HepG2 (cell line): ENCODE results near the gene ADAMTS17. TPM values are rescaled to one million over a fixed set of nuclear protein-coding genes. Genes with fewer than 3 reads are reported as not detected.

ENCODE experiments used
- ATAC-seq: fragments of 200-7000 bp; cut with Tn5 transposase; 3 replicates; pipeline ENCODE4 v1.9.1; 2020; ENCODE audit warnings: mild to moderate bottlenecking, moderate library complexity
- BruUV-seq: library from RNA; stranded (reverse); fragments of 400-500 nt; replicated peaks from 2 replicates; lab custom pipeline; 2021; lab: Mats Ljungman, UMichigan
- CTCF ChIA-PET: fragments of 300-600 bp; formaldehyde crosslinking; extraction: SDS; loops from one replicate; lab custom pipeline; 2021; ENCODE audit warnings: low total read pairs, inconsistent platforms, low intra/inter-chr PET ratio; lab: Yijun Ruan, JAX
- POLR2A ChIA-PET: fragments of 350-600 bp; sonication (Branson Sonifier 250); formaldehyde crosslinking; loops from one replicate; lab custom pipeline; 2020; ENCODE audit warnings: antibody characterized with exemption, inconsistent platforms; lab: Yijun Ruan, JAX
- DNase-seq: peaks from one replicate; pipeline ENCODE4 v3.0.0-alpha.2; 2015; ENCODE audit warnings: low spot score
- FAIRE-seq: peaks from 3 replicates; lab custom pipeline; 2011; peaks lifted over from hg19 to GRCh38; lab: Jason Lieb, UNC
- H2AFZ ChIP-seq: one replicate; pipeline ENCODE4 v1.6.1; 2011; ENCODE audit warnings: low read length, inconsistent platforms
- H3K27ac ChIP-seq: fragments of 300-600 bp; 3 replicates; pipeline ENCODE4 v1.8.0; 2011; ENCODE audit warnings: mixed run types, mild to moderate bottlenecking, mixed read lengths, low read length, inconsistent platforms; ENCODE audit not compliant: insufficient read depth; ENCODE audit errors: extremely low read length
- H3K27me3 ChIP-seq, 2 experiments: fragments of 200-600 bp in 1 of 2; 2 replicates in 1 of 2; 3 replicates in 1 of 2; pipeline versions ENCODE4 v1.6.0 to v1.8.0; 2011; ENCODE audit warnings: low read length in 2 of 2, mild to moderate bottlenecking in 2 of 2, moderate library complexity in 2 of 2, inconsistent platforms in 1 of 2; ENCODE audit not compliant: insufficient read depth in 2 of 2, control insufficient read depth in 1 of 2
- H3K36me3 ChIP-seq, 2 experiments: fragments of 200-600 bp in 1 of 2; replicated peaks in 1 of 2; 2 replicates in 1 of 2; 3 replicates in 1 of 2; pipeline versions ENCODE4 v1.5.1 to v1.8.0; 2011; ENCODE audit warnings: low read length in 2 of 2, inconsistent platforms in 1 of 2; ENCODE audit not compliant: insufficient read depth in 2 of 2, control insufficient read depth in 1 of 2
- H3K4me1 ChIP-seq: 2 replicates; pipeline ENCODE4 v1.5.1; 2012; ENCODE audit warnings: low read length, inconsistent platforms; ENCODE audit not compliant: insufficient read depth
- H3K4me2 ChIP-seq: 2 replicates; pipeline ENCODE4 v1.6.0; 2011; ENCODE audit warnings: low read depth, low read length, inconsistent platforms
- H3K4me3 ChIP-seq, 3 experiments: fragments of 200-600 bp in 1 of 3; sonication (generic), shearing (Covaris generic) in 1 of 3; replicated peaks in 1 of 3; 2 replicates each; pipeline ENCODE4 v1.5.1; 2011 to 2016; ENCODE audit warnings: low read length in 3 of 3, inconsistent platforms in 2 of 3, low read depth in 2 of 3, mild to moderate bottlenecking in 2 of 3, control low read depth in 1 of 3, mixed read lengths in 1 of 3; ENCODE audit not compliant: insufficient read depth in 1 of 3
- H3K79me2 ChIP-seq: one replicate; pipeline ENCODE4 v1.6.1; 2011; ENCODE audit warnings: low read length, inconsistent platforms; ENCODE audit not compliant: insufficient read depth
- H3K9ac ChIP-seq: 2 replicates; pipeline ENCODE4 v1.6.0; 2011; ENCODE audit warnings: mild to moderate bottlenecking, low read depth, low read length, inconsistent platforms; ENCODE audit not compliant: insufficient read depth
- H3K9me3 ChIP-seq: 2 replicates; pipeline ENCODE4 v1.5.1; 2012; ENCODE audit warnings: mild to moderate bottlenecking, low read length
- H4K20me1 ChIP-seq: 2 replicates; pipeline ENCODE4 v1.6.0; 2011; ENCODE audit warnings: inconsistent platforms, mild to moderate bottlenecking, low read length, moderate library complexity; ENCODE audit not compliant: insufficient read depth
- FLYWCH1 ChIP-seq: sonication (generic); formaldehyde crosslinking; IDR thresholded peaks from 2 replicates; pipeline ENCODE4 v1.8.1; 2023; ENCODE audit warnings: mild to moderate bottlenecking, missing genetic modification reagents
- MTA1 ChIP-seq: sonication (generic); formaldehyde crosslinking; IDR thresholded peaks from 2 replicates; pipeline ENCODE4 v1.4.0; 2020; ENCODE audit warnings: missing genetic modification reagents, mild to moderate bottlenecking, borderline replicate concordance
- ZNF253 ChIP-seq: sonication (generic); formaldehyde crosslinking; IDR thresholded peaks from 2 replicates; pipeline ENCODE4 v1.8.0; 2022; ENCODE audit warnings: mild to moderate bottlenecking, missing genetic modification reagents, borderline replicate concordance
- ZNF350 ChIP-seq: sonication (generic); formaldehyde crosslinking; IDR thresholded peaks from 2 replicates; pipeline ENCODE4 v1.4.0; 2020; ENCODE audit warnings: mild to moderate bottlenecking, low read depth, missing genetic modification reagents, borderline replicate concordance
- ZNF563 ChIP-seq: sonication (generic); formaldehyde crosslinking; IDR thresholded peaks from 2 replicates; pipeline ENCODE4 v1.8.0; 2022; ENCODE audit warnings: mild to moderate bottlenecking, moderate library complexity, missing genetic modification reagents
- ZNF703 ChIP-seq: sonication (generic); formaldehyde crosslinking; IDR thresholded peaks from 2 replicates; pipeline ENCODE4 v1.5.1; 2020; ENCODE audit warnings: missing genetic modification reagents, mild to moderate bottlenecking, moderate library complexity, borderline replicate concordance
- ZNF775 ChIP-seq: sonication (generic); formaldehyde crosslinking; IDR thresholded peaks from 2 replicates; pipeline ENCODE4 v1.4.0; 2020; ENCODE audit warnings: missing genetic modification reagents, mild to moderate bottlenecking, moderate library complexity, borderline replicate concordance
- ZNF792 ChIP-seq: IDR thresholded peaks from 2 replicates; pipeline ENCODE4 v1.6.1; 2016
- WGBS: methylation state at CpG from one replicate; pipeline ENCODE4 v1.1.6; 2017; ENCODE audit warnings: low lambda C conversion rate; 5-methylcytosine and 5-hydroxymethylcytosine counted together
- in situ Hi-C: cut with HindIII; loops from 2 replicates; pipeline ENCODE4 v1.10.0; 2017; ENCODE audit warnings: low pct_unique_long_range_greater_than_20kb; ENCODE audit not compliant: extremely low pct_ligation_motif_present
- intact Hi-C: fragments of 100-400 bp; cut with micrococcal nuclease; formaldehyde crosslinking; loops from one replicate; pipeline ENCODE4 v1.10.0; 2022; ENCODE audit not compliant: unreplicated experiment
- polyA plus RNA-seq, 8 experiments: library from polyadenylated mRNA; depleted of rRNA in 3 of 8; stranded (reverse) in 7 of 8; unstranded in 1 of 8; fragments of >200 nt; fragmentation: Illumina TruSeq in 4 of 8; extraction: Trizol in 4 of 8; gene quantifications; 2 replicates each; pipeline versions ENCODE4 v1.2.1 to v1.2.3, GENCODE V29; 2011 to 2016; ENCODE audit warnings: low read depth in 4 of 8, missing spikeins in 1 of 8, mixed read lengths in 1 of 8; ENCODE audit not compliant: insufficient read depth in 1 of 8
- total RNA-seq, 5 experiments: library from RNA; depleted of rRNA; stranded (reverse); fragments of >200 nt; fragmentation: Illumina TruSeq; extraction: Trizol; gene quantifications; 2 replicates each; pipeline ENCODE4 v1.2.3, GENCODE V29; 2016; ENCODE audit warnings: low read depth in 1 of 5
- TF ChIP-seq, protein P1 (sequence below): sonication (generic); formaldehyde crosslinking; IDR thresholded peaks from 2 replicates; pipeline ENCODE4 v1.8.1; 2022; ENCODE audit warnings: mild to moderate bottlenecking, missing genetic modification reagents
- TF ChIP-seq, protein P2 (sequence below): sonication (generic); formaldehyde crosslinking; IDR thresholded peaks from 2 replicates; pipeline ENCODE4 v1.8.0; 2022; ENCODE audit warnings: missing genetic modification reagents, low read depth, mild to moderate bottlenecking, borderline replicate concordance

The ADAMTS17 gene
- total and polyA plus RNA-seq, 2 of the 13 experiments (the other 11 are each of a cell fraction or from before 2014, with no cell fraction given): 0.02 to 0.04 TPM

DNA sequence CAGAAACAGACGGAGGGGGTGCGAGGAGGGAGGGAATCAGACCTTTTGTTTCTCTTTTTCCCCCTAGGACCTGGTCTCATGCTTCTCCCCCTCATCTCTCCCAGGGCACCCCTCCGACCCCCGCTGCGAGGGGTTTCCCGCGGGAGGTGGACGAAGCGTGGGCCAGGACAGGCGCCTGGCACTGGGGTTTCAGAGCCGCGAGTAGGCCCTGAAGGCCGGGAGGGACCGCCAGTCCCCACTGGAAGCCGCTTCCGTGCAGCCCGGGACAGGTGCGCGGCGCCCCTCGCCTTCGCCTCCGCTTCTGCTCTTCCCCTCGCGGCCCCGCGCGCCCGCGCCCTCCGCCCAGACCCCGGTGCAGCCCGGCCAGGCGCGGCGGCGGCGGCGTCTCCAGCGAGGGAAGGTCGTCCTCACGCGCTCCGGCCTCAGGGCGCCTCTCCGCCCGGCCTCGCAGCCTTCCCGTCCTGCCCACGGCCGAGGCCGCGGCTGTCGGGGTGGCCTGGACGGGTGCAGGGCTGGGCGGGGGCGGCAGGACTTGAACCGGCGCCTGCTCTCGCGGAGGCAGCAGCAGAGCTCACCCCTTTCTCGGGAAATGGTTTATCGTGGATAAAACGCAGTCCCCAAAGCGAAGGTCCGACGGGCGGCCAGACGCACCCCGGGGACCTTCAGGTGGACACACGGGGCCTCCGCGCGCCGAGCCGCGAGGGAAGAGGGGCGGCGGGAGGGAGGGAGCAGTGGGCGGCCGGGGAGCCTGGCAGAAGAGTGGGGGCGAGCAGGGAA is 31.5 kb upstream of the ADAMTS17 start (continued):
- TF ChIP-seq MTA1 (CRISPR knock-in tag) (no peak), ZNF253 (CRISPR knock-in tag) (no peak), FLYWCH1 (no peak), ZNF792 (no peak), ZNF703 (CRISPR knock-in tag) (no peak)
- TF ChIP-seq, protein P1, sequence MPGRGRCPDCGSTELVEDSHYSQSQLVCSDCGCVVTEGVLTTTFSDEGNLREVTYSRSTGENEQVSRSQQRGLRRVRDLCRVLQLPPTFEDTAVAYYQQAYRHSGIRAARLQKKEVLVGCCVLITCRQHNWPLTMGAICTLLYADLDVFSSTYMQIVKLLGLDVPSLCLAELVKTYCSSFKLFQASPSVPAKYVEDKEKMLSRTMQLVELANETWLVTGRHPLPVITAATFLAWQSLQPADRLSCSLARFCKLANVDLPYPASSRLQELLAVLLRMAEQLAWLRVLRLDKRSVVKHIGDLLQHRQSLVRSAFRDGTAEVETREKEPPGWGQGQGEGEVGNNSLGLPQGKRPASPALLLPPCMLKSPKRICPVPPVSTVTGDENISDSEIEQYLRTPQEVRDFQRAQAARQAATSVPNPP (CRISPR knock-in tag): no peak

DNA sequence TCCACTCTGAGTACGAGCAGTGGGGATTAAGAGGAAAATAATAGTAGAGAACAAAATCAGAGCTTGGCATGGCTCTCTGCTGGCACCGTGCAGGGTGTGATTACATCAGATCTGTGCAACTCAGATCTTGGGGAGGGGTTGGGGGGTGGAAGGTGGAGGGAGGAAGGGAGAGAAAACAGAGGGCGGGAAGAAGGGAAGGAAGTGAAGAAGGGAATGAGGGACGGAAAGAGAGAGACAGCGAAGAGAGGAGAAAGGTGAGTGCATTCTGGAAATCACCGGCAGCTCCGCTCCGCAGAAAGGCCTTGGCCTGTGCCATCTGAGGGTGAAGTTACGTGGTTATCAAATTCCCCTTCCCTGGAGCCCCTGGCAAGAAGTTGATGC is 31.0 kb upstream of the ADAMTS17 start:
- no peak overlapping the region for H3K4me2 ChIP-seq
- 58% methylated on average over 9 of the region's 9 CpGs for WGBS

More for the DNA sequence above, 31.0 kb upstream of the ADAMTS17 start:
- H3K4me3 ChIP-seq: no peak overlapping the region
- H4K20me1 ChIP-seq: no peaks in the 10 kb centered on the region
- in situ Hi-C loops: no loop called here
- TF ChIP-seq ZNF563 (CRISPR knock-in tag) (no peak), ZNF775 (CRISPR knock-in tag) (no peak), ZNF350 (CRISPR knock-in tag) (no peak)
- TF ChIP-seq, protein P2, sequence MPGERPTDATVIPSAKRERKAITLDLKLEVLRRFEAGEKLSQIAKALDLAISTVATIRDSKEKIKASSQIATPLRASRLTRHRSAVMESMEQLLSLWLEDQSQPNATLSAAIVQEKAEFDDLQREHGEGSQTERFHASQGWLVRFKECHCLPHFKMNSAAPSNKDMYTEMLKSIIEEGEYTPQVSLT (CRISPR knock-in tag): no peak
- no peak overlapping the region for H3K27ac ChIP-seq
- CTCF ChIA-PET: no interaction called here
- DNase-seq (no peak), FAIRE-seq (no peak), ATAC-seq (no peak)
- H3K79me2 ChIP-seq: no peaks in the 10 kb centered on the region
- intact Hi-C loops: no loop called here
- no peaks in the 10 kb centered on the region for H3K4me1 ChIP-seq
- 0 out of 2 replicates have a peak, but pooled peaks cover 5% of the 10 kb centered on the region for H3K9me3 ChIP-seq
- POLR2A ChIA-PET: no interaction called here
- H3K27me3 ChIP-seq: peaks cover 0 to 14% of the 10 kb centered on the region in 2 experiments; a peak in 3 of 5 replicates
- no peak overlapping the region for H3K9ac ChIP-seq
- no TSS peak for BruUV-seq
- no peak overlapping the region for H2AFZ ChIP-seq
- no peaks in the 10 kb centered on the region for H3K36me3 ChIP-seq
